Breast epithelium (tissue), 4 donors: ENCODE data around the gene KCNK17. TPM values are rescaled to one million over a fixed set of nuclear protein-coding genes. Genes with fewer than 3 reads are reported as not detected.

Source experiments
- DNase-seq, 2 donors: peaks; one replicate each; pipeline ENCODE4 v3.0.0-alpha.2; 2019; ENCODE audit warnings: low spot score in 2 of 2
- H3K27ac ChIP-seq, 2 donors: fragments of 200-600 bp; sonication (generic) in 1 of 2; one replicate each; pipeline ENCODE4 v1.5.1; 2016 to 2019; ENCODE audit warnings: mild to moderate bottlenecking in 1 of 2
- H3K27me3 ChIP-seq, 2 donors: fragments of 200-600 bp; sonication (generic) in 1 of 2; one replicate each; pipeline versions ENCODE4 v1.5.1 to v1.6.0; 2017 to 2019; ENCODE audit warnings: control low read depth in 1 of 2, mild to moderate bottlenecking in 1 of 2
- H3K36me3 ChIP-seq: fragments of 200-600 bp; one replicate; pipeline ENCODE4 v1.5.1; 2019
- H3K4me1 ChIP-seq, 2 donors: fragments of 200-600 bp; sonication (generic); one replicate each; pipeline ENCODE4 v1.5.1; 2016 to 2019; ENCODE audit warnings: control low read depth in 1 of 2
- H3K4me3 ChIP-seq, 3 donors: fragments of 200-600 bp; sonication (generic); 1 replicate in 2 of 3; 2 replicates in 1 of 3; pipeline ENCODE4 v1.5.1; 2016 to 2019; ENCODE audit warnings: mild to moderate bottlenecking in 3 of 3, moderate library complexity in 2 of 3
- H3K9me3 ChIP-seq, 2 donors: fragments of 200-600 bp; sonication (generic) in 1 of 2; one replicate each; pipeline ENCODE4 v1.5.1; 2016 to 2019; ENCODE audit warnings: control low read depth in 1 of 2
- POLR2A ChIP-seq: fragments of 450-650 bp; IDR thresholded peaks from one replicate; pipeline ENCODE4 v1.6.1; 2016; ENCODE audit warnings: antibody characterized with exemption, mild to moderate bottlenecking, moderate library complexity
- POLR2AphosphoS5 ChIP-seq, 3 donors: sonication (generic); formaldehyde crosslinking; IDR thresholded peaks; one replicate each; pipeline ENCODE4 v1.6.1; 2017; ENCODE audit warnings: antibody characterized with exemption in 3 of 3
- intact Hi-C: fragments of 100-400 bp; cut with DNase I; formaldehyde crosslinking; loops from one replicate; pipeline ENCODE4 v1.15.1; 2023; ENCODE audit warnings: low total_unique reads
- total RNA-seq, 3 donors: library from RNA; depleted of rRNA; stranded (reverse); fragments of >200 nt; gene quantifications; one replicate each; pipeline ENCODE4 v1.1.0, GENCODE V29; 2016
- TF ChIP-seq, protein P1 (sequence below), 3 donors: fragments of 450-650 bp; IDR thresholded peaks; one replicate each; pipeline ENCODE4 v1.5.1; 2016 to 2017; ENCODE audit warnings: antibody characterized with exemption in 3 of 3, mild to moderate bottlenecking in 3 of 3, moderate library complexity in 3 of 3

KCNK17 gene
- total RNA-seq, 3 donors from 2014 or later, result 0.16 to 3.2 (median 0.33) TPM

DNA sequence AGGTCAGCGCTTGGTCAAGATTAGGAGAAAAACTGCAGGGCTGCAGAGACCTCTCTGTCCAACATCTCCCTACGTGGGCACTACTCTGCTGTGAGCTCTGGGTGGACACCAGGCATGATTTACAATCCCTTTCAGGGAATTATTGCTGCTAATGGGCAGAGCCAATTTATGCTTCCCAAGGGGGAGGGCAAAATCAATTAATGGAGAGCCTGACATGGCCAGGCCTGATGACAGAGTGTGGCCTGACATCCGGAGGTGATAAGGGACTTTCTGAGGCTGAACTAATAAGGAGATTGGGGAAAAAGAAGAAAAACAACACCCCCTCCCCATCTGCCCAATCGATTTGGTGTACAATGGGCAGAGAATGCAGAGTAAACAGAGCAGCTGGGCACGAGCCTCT is 13.3 kb upstream of the KCNK17 start:
- H3K9me3 ChIP-seq, result no peaks in the 10 kb centered on the region
- H3K4me1 ChIP-seq, result no peaks in the 10 kb centered on the region
- DNase-seq, result no peak
- no peak overlapping the region for H3K4me3 ChIP-seq
- no peaks in the 10 kb centered on the region for H3K27me3 ChIP-seq
- no peak overlapping the region for H3K27ac ChIP-seq
- TF ChIP-seq, protein P1, sequence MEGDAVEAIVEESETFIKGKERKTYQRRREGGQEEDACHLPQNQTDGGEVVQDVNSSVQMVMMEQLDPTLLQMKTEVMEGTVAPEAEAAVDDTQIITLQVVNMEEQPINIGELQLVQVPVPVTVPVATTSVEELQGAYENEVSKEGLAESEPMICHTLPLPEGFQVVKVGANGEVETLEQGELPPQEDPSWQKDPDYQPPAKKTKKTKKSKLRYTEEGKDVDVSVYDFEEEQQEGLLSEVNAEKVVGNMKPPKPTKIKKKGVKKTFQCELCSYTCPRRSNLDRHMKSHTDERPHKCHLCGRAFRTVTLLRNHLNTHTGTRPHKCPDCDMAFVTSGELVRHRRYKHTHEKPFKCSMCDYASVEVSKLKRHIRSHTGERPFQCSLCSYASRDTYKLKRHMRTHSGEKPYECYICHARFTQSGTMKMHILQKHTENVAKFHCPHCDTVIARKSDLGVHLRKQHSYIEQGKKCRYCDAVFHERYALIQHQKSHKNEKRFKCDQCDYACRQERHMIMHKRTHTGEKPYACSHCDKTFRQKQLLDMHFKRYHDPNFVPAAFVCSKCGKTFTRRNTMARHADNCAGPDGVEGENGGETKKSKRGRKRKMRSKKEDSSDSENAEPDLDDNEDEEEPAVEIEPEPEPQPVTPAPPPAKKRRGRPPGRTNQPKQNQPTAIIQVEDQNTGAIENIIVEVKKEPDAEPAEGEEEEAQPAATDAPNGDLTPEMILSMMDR (IDR thresholded peaks at IDR 0.05), result no peak
- no peak for TF ChIP-seq POLR2AphosphoS5 (IDR thresholded peaks at IDR 0.05)
- TF ChIP-seq POLR2A, result no peak
- no peaks in the 10 kb centered on the region for H3K36me3 ChIP-seq
- intact Hi-C loops, result no loop called here

GRCh38 chr6:39322306-39322850 is 8.2 kb upstream of the KCNK17 start, which contains the start of gene KCNK16:
TSS of gene KCNK16 (minus strand) at chr6:39322702. CDS start at chr6:39322540, 162 bp downstream.
- intact Hi-C loops, result no loop called here
- TF ChIP-seq POLR2A, result no peak
- TF ChIP-seq POLR2AphosphoS5 (IDR thresholded peaks at IDR 0.05), result no peak
- no peak within 1 kb of the TSS for H3K4me3 ChIP-seq
- no peak within 1 kb of the TSS for H3K27ac ChIP-seq
- H3K27me3 ChIP-seq, result no peaks in the 10 kb centered on the region
- no peaks in the 10 kb centered on the region for H3K4me1 ChIP-seq
- no peak for DNase-seq
- H3K9me3 ChIP-seq, result no peaks in the 10 kb centered on the region
- H3K36me3 ChIP-seq, result no peaks in the 10 kb centered on the region

DNA sequence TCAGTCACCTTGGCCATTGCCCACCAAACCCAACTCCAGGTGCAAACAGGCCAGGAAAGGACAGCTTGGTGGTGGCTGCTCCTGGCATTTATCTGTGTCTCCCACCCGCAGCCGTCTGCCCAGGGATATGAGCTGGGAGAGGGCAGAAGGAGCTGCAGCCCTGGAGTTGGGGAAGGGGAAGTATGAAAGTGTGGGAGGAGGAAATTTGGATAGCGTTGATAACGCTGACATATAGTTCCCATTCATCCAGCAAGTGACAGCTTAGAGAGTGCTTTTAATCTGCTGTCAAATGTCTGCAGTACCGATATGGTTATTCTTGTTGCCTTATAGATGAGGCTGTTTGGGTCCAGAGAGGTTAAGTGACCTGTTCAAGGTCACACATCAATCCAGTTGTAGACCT is 7.5 kb upstream of the KCNK17 start:
- Histone ChIP-seq H3K36me3 (no peaks in the 10 kb centered on the region), H3K4me3 (no peak overlapping the region), H3K27ac (no peak overlapping the region), H3K4me1 (no peaks in the 10 kb centered on the region), H3K9me3 (no peaks in the 10 kb centered on the region), H3K27me3 (no peaks in the 10 kb centered on the region)
- no peak for DNase-seq
- intact Hi-C loops, result no loop called here
- TF ChIP-seq POLR2AphosphoS5 (IDR thresholded peaks at IDR 0.05) (no peak), POLR2A (no peak)
- TF ChIP-seq, protein P1 (IDR thresholded peaks at IDR 0.05), result no peak

DNA sequence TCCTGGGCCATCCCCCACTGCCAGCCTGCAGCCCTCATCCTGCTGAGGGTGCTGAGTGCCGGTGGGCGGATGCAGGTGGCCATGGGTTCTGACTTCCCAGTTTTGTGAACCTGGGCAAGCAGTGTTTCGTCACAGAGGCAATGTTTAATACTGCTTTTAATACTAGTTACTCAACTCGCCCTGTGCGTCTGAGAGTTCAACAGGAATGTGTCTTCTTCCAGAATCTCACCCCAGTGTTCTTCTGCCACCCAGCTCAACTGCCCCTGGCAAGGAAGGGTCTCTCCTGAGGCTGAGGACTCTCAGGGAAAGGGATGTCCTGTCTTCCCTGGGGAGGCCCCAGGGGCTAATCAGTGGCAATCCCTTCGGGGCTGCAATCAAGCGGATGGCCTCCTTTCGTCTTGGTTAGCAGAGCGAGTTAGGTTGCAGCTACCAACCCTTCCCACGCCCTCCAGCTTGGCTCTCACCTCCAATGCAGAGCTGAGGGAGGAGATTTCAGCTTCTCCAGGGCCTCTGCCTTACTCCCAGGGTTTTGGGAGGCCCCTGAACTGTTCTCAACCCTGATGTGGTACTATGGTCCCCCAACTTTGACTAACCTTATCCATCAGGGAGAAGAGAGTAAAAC is 6.3 kb upstream of the KCNK17 start:
- H3K36me3 ChIP-seq, result no peaks in the 10 kb centered on the region
- H3K4me1 ChIP-seq, result no peaks in the 10 kb centered on the region
- H3K9me3 ChIP-seq, result no peaks in the 10 kb centered on the region
- DNase-seq, result no peak
- no peak overlapping the region for H3K27ac ChIP-seq
- no peaks in the 10 kb centered on the region for H3K27me3 ChIP-seq
- TF ChIP-seq, protein P1 (IDR thresholded peaks at IDR 0.05), result no peak
- no peak for TF ChIP-seq POLR2AphosphoS5 (IDR thresholded peaks at IDR 0.05)
- no peak for TF ChIP-seq POLR2A
- no peak overlapping the region for H3K4me3 ChIP-seq
- intact Hi-C loops, result no loop called here

DNA sequence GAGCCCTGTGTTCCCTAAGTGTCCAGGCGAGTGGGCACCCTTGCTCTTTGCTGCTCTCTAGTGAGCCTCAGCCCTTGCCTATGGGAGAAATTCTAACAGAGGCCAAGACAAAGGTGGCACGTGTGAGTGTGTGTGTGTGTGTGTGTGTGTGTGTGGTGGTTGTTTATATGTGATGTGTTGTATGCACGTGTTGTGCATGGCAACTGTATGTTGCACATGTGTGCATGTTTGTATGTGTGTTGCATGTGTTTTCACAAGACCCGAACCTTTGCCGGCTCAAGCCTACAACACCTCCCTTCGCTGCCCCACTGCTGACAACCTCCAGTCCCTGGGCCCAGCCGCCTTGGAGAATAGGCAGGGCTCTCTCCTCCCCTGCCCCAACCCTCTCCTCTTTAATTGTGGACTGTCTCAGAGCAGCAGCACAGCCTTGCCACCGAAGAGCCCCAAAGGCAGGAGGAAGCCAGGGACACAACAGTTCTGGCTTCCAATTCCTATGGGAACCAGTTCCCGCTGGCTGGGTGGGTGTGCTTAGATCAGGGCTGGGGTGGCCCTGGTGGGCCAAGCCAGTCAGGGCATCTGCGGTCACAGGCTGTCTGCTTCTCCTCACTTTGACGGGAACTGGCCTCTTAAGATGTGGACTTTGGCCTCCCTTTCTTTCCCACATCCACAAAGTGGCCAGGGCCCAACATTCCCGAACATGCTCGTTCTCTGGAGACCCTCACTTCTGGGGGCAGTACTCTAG is 5.6 kb upstream of the KCNK17 start:
- no peak overlapping the region for H3K27ac ChIP-seq
- H3K36me3 ChIP-seq, result no peaks in the 10 kb centered on the region
- no peak for TF ChIP-seq POLR2A
- TF ChIP-seq POLR2AphosphoS5 (IDR thresholded peaks at IDR 0.05), result no peak
- TF ChIP-seq, protein P1 (IDR thresholded peaks at IDR 0.05), result no peak
- intact Hi-C loops, result loop anchor here (5.0 kb wide), 1 partner anchor 1067 kb away; no protein-coding TSS in a partner anchor
- H3K4me3 ChIP-seq, result no peak overlapping the region
- no peaks in the 10 kb centered on the region for H3K4me1 ChIP-seq
- H3K27me3 ChIP-seq, result peaks cover 0 to 3% of the 10 kb centered on the region in 2 donors
- H3K9me3 ChIP-seq, result no peaks in the 10 kb centered on the region
- DNase-seq, result no peak
